AG04450 (cell line): ENCODE data around the gene SREBF2. TPM values are rescaled to one million over a fixed set of nuclear protein-coding genes. Genes with fewer than 3 reads are reported as not detected.
A peak's percentile ranks its signal among the peaks of the same experiment; 100 is the strongest.

Source experiments
- CTCF ChIA-PET: fragments of 300-600, 350-600 bp; formaldehyde crosslinking; extraction: SDS; loops from one replicate; lab custom pipeline; 2022; ENCODE audit warnings: antibody characterized with exemption, inconsistent platforms; lab: Charles Lee
- POLR2A ChIA-PET: fragments of 350-600 bp; formaldehyde crosslinking; extraction: SDS; loops from one replicate; lab custom pipeline; 2021; ENCODE audit warnings: antibody characterized with exemption, inconsistent platforms; lab: Yijun Ruan, JAX
- DNase-seq: peaks from one replicate; pipeline ENCODE4 v3.0.0-alpha.2; 2011; ENCODE audit warnings: low read depth, low spot score
- H3K27ac ChIP-seq: one replicate; pipeline ENCODE4 v1.5.1; 2012; ENCODE audit warnings: low read depth, low read length, control low read depth
- H3K27me3 ChIP-seq: one replicate; pipeline ENCODE4 v1.6.0; 2012; ENCODE audit warnings: low read length; ENCODE audit not compliant: control insufficient read depth, insufficient read depth
- H3K4me3 ChIP-seq: 2 replicates; pipeline ENCODE4 v1.5.1; 2011; ENCODE audit warnings: mild to moderate bottlenecking, low read depth, low read length, control low read depth
- H3K9me3 ChIP-seq: 2 replicates; pipeline ENCODE4 v1.5.1; 2012; ENCODE audit warnings: low read length; ENCODE audit not compliant: control insufficient read depth, insufficient read depth
- polyA plus RNA-seq: library from polyadenylated mRNA; depleted of rRNA; stranded (reverse); fragments of >200 nt; gene quantifications from 2 replicates; pipeline ENCODE4 v1.2.3, GENCODE V29; 2011
- TF ChIP-seq, protein P1 (sequence below): IDR thresholded peaks from 2 replicates; pipeline ENCODE4 v1.5.1; 2011; ENCODE audit warnings: low read depth, low read length, control low read depth, inconsistent platforms

SREBF2 gene
- polyA plus RNA-seq, 1 experiment: 31.7 TPM

DNA sequence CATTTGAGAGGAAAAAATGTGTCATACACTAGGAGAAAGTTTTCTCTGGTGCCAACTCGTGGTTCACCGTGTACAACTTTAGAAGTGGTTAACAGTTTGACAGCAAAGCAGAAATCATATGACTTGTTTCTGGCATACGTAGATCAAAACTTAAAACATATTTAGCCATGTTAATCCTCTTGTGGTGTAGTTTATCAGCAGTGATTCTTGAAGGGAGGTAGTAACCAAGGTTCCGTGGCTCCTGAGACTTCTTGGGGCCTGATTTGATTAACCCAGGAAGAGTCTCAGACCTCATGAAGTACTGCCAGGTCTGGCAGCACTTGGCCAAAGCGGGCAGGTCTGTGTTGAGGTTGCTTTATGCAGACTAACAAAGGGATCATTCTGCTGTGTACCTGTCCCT, 40.5 kb downstream of the SREBF2 start:
- no peaks in the 10 kb centered on the region for H3K27me3 ChIP-seq
- no peak overlapping the region for H3K4me3 ChIP-seq
- ChIA-PET CTCF (interaction anchor here (2.0 kb wide), 1 partner anchor 176 kb away, joined by 5 read pairs; no protein-coding TSS in a partner anchor), POLR2A (no interaction called here)
- H3K9me3 ChIP-seq: no peaks in the 10 kb centered on the region
- H3K27ac ChIP-seq: no peak overlapping the region
- TF ChIP-seq, protein P1, sequence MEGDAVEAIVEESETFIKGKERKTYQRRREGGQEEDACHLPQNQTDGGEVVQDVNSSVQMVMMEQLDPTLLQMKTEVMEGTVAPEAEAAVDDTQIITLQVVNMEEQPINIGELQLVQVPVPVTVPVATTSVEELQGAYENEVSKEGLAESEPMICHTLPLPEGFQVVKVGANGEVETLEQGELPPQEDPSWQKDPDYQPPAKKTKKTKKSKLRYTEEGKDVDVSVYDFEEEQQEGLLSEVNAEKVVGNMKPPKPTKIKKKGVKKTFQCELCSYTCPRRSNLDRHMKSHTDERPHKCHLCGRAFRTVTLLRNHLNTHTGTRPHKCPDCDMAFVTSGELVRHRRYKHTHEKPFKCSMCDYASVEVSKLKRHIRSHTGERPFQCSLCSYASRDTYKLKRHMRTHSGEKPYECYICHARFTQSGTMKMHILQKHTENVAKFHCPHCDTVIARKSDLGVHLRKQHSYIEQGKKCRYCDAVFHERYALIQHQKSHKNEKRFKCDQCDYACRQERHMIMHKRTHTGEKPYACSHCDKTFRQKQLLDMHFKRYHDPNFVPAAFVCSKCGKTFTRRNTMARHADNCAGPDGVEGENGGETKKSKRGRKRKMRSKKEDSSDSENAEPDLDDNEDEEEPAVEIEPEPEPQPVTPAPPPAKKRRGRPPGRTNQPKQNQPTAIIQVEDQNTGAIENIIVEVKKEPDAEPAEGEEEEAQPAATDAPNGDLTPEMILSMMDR: no peak
- no peak for DNase-seq

DNA sequence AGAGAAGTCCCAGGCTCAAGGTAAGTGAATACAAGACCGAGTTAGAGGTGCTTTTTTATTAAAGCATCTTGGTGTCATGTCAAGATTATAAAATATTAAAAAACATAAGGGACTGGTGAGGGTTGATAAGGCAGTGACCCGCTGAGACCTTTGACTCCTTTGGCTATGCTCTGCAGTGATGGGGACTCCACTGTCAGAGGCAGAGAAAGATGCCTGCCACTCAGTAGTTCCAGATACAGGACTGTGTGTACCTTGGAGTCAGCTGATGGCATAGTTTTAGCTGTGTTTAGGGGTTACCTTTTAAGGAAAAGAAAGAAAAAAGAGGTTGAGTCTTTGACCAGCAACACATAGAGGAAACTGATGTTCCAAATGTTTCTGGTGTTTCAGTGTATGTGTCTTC, 41.2 kb downstream of the SREBF2 start:
- H3K4me3 ChIP-seq: no peak overlapping the region
- no peaks in the 10 kb centered on the region for H3K27me3 ChIP-seq
- no peak for DNase-seq
- no peaks in the 10 kb centered on the region for H3K9me3 ChIP-seq
- TF ChIP-seq, protein P1: no peak
- ChIA-PET CTCF (interaction anchor here (2.0 kb wide), 1 partner anchor 176 kb away, joined by 5 read pairs; no protein-coding TSS in a partner anchor), POLR2A (no interaction called here)
- no peak overlapping the region for H3K27ac ChIP-seq

- no peak for DNase-seq
- ChIA-PET CTCF (interaction anchor here (1.0 kb wide), 1 partner anchor 178 kb away, joined by 4 read pairs; no protein-coding TSS in a partner anchor), POLR2A (no interaction called here)
- Histone ChIP-seq H3K27ac (peak overlapping the region; percentile 1), H3K9me3 (no peaks in the 10 kb centered on the region), H3K27me3 (no peaks in the 10 kb centered on the region), H3K4me3 (no peak overlapping the region)
- TF ChIP-seq, protein P1: no peak
These were observed 42.8 kb downstream of the SREBF2 start for GRCh38 chr22:41875531-41876270.

- Histone ChIP-seq H3K27me3 (no peaks in the 10 kb centered on the region), H3K27ac (peak overlapping the region; percentile 1), H3K4me3 (no peak overlapping the region), H3K9me3 (no peaks in the 10 kb centered on the region)
- POLR2A ChIA-PET: no interaction called here
- CTCF ChIA-PET: interaction anchor here (1.0 kb wide), 1 partner anchor 179 kb away, joined by 4 read pairs; no protein-coding TSS in a partner anchor
- TF ChIP-seq, protein P1: no peak
- DNase-seq: no peak
These were observed 43.4 kb downstream of the SREBF2 start for GRCh38 chr22:41876275-41876674.

DNA sequence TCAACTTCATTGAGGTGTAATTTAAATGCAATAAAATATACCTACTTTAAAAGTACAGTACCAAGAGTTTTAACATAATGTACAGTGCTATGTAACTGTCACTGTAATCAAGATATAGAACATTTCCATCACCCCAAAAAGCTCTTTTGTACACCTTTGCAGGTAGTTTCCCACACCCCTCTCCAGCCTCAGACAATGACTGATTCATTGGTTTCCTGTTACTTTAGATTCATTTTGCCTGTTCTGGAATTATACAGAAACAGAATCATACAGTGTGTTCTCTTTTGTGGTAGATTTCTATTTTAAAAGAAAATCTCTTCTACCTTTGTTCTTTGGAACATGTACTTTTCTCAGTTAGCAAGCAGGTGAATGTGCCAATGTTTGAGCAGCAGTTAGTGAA, 43.8 kb downstream of the SREBF2 start:
- POLR2A ChIA-PET: no interaction called here
- Histone ChIP-seq H3K27me3 (no peaks in the 10 kb centered on the region), H3K27ac (no peak overlapping the region), H3K9me3 (no peaks in the 10 kb centered on the region), H3K4me3 (no peak overlapping the region)
- DNase-seq: no peak
- CTCF ChIA-PET: interaction anchor here (1.0 kb wide), 1 partner anchor 179 kb away, joined by 4 read pairs; no protein-coding TSS in a partner anchor
- TF ChIP-seq, protein P1: no peak
